Brain pericyte (primary cell): ENCODE measurements around the gene CFAP43.

Experiments used
- DNase-seq: peaks from one replicate; pipeline ENCODE4 v3.0.0-alpha.2; 2012; ENCODE audit warnings: low read depth, low spot score

The CFAP43 gene

GRCh38 chr10:104142081-104142480, 90.1 kb downstream of the CFAP43 start:
- no peak for DNase-seq

GRCh38 chr10:104139221-104139620, 92.9 kb downstream of the CFAP43 start:
- no peak for DNase-seq

GRCh38 chr10:104138131-104138530, 94.0 kb downstream of the CFAP43 start:
- no peak for DNase-seq

GRCh38 chr10:104130041-104130440, 102.1 kb downstream of the CFAP43 start:
- DNase-seq: no peak

GRCh38 chr10:104128214-104128613, 104.0 kb downstream of the CFAP43 start:
- DNase-seq: no peak

GRCh38 chr10:104127411-104127810, 104.8 kb downstream of the CFAP43 start:
- no peak for DNase-seq

- no peak for DNase-seq
These were observed 108.8 kb downstream of the CFAP43 start for GRCh38 chr10:104123397-104123796.

GRCh38 chr10:104122225-104123107, 109.7 kb downstream of the CFAP43 start:
- no peak for DNase-seq

GRCh38 chr10:104121485-104122224, 110.5 kb downstream of the CFAP43 start, which contains the start of gene SFR1:
Gene SFR1, plus strand, starts transcription at chr10:104122171. Its CDS starts 13 bp downstream, at chr10:104122184.
- peak; percentile 97 for DNase-seq

GRCh38 chr10:104120903-104121484, 111.2 kb downstream of the CFAP43 start:
- DNase-seq: peak; percentile 63

- no peak for DNase-seq
These were observed 111.7 kb downstream of the CFAP43 start for GRCh38 chr10:104120512-104120902.

- DNase-seq: no peak
These were observed 112.2 kb downstream of the CFAP43 start for GRCh38 chr10:104119996-104120395.

- no peak for DNase-seq
These were observed 114.3 kb downstream of the CFAP43 start for GRCh38 chr10:104117839-104118323.

GRCh38 chr10:104113376-104113956, 118.7 kb downstream of the CFAP43 start:
- no peak for DNase-seq

GRCh38 chr10:104109908-104110662, 122.1 kb downstream of the CFAP43 start:
- no peak for DNase-seq

- DNase-seq: no peak
These were observed 127.2 kb downstream of the CFAP43 start for GRCh38 chr10:104104926-104105325.

GRCh38 chr10:104104418-104104817, 127.7 kb downstream of the CFAP43 start:
- no peak for DNase-seq

- DNase-seq: no peak
These were observed 128.2 kb downstream of the CFAP43 start for GRCh38 chr10:104103956-104104355.

- DNase-seq: no peak
These were observed 130.3 kb downstream of the CFAP43 start for GRCh38 chr10:104101902-104102301.

- no peak for DNase-seq
These were observed 131.4 kb downstream of the CFAP43 start for GRCh38 chr10:104100795-104101194.

GRCh38 chr10:104099941-104100340, 132.2 kb downstream of the CFAP43 start:
- no peak for DNase-seq
